ES-I3 (cell line): ENCODE data around the gene CCND3.

Experiments
- H3K36me3 ChIP-seq: 2 replicates; pipeline ENCODE4 v1.6.1; 2013; ENCODE audit warnings: mild to moderate bottlenecking, low read length, control low read depth, moderate library complexity; ENCODE audit not compliant: insufficient read depth
- H3K4me1 ChIP-seq: 2 replicates; pipeline ENCODE4 v1.6.1; 2013; ENCODE audit warnings: mild to moderate bottlenecking, control low read depth, low read length; ENCODE audit not compliant: insufficient read depth
- H3K9ac ChIP-seq: 2 replicates; pipeline ENCODE4 v1.6.1; 2013; ENCODE audit warnings: low read depth, mild to moderate bottlenecking, low read length, moderate library complexity
- H3K9me3 ChIP-seq: 2 replicates; pipeline ENCODE4 v1.6.1; 2013; ENCODE audit warnings: mild to moderate bottlenecking, low read length, moderate library complexity; ENCODE audit not compliant: control insufficient read depth, insufficient read depth

CCND3 gene

DNA sequence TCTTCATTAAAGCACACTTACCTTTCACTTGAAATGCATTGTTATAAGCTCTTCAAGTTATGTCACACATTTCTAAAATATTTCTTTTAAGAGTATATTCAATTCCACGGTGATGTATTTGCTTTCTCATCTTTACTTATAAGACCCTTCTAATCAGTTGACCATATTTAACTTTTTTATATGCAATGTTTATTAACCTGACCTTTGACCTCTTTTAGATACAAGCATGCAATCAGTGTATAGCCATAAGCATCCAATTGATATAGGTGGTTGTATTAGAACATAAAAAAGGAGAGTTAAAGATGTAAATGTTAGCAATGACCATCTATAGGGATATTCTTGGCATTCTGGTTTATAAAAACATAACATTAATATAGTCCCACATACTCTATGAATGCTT lies 55.7 kb downstream of the CCND3 start:
- Histone ChIP-seq H3K9ac (no peak overlapping the region), H3K36me3 (no peaks in the 10 kb centered on the region), H3K9me3 (no peaks in the 10 kb centered on the region), H3K4me1 (peaks cover 10% of the 10 kb centered on the region; the same call in 1 of the 2 replicates)

DNA sequence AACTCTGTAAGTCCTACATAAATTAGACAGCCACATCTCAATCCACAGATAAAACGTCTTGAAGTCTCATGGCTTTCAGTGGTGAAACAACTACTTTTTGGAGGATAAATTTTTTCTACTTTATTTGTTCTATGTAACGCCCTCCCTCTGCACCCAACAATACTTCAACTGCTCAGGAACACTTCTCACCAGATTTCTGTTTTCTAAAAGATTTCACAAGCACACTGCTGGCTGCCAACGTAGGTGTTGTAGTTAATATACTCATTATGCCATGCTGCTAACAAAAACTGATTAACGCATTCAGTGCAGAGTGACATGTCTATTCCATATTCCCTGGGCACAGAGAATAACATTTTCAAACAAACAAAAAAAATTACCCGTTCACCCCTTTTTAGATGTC lies 56.7 kb downstream of the CCND3 start:
- no peak overlapping the region for H3K9ac ChIP-seq
- H3K9me3 ChIP-seq, result no peaks in the 10 kb centered on the region
- no peaks in the 10 kb centered on the region for H3K36me3 ChIP-seq
- peaks cover 10% of the 10 kb centered on the region; the same call in 1 of the 2 replicates for H3K4me1 ChIP-seq
